ENCODE data around the gene MRM2. TPM values are rescaled to one million over a fixed set of nuclear protein-coding genes. Genes with fewer than 3 reads are reported as not detected.

MRM2 gene
- total RNA-seq, 2 donors from 2014 or later, result 4.1 to 4.2 TPM

GRCh38 chr7:2259480-2259879, 17.5 kb upstream of the MRM2 start:
- no peak overlapping the region for H3K27ac Mint-ChIP-seq
- H3K4me1 Mint-ChIP-seq, result peaks cover 16% of the 10 kb centered on the region
- H3K36me3 Mint-ChIP-seq (ENCODE audit: low read depth), result peaks cover 2% of the 10 kb centered on the region
- ATAC-seq, result no peak
- no peaks in the 10 kb centered on the region for H3K27me3 Mint-ChIP-seq
- no peaks in the 10 kb centered on the region for H3K9me3 ChIP-seq (ENCODE audit: control insufficient read depth, low read length, poor library complexity, severe bottlenecking)
- peak overlapping the region; percentile 58 for H3K4me3 Mint-ChIP-seq
- no peak for DNase-seq

- Mint-ChIP-seq H3K27ac (no peak overlapping the region), H3K36me3 (ENCODE audit: low read depth) (peaks cover 2% of the 10 kb centered on the region), H3K4me1 (peaks cover 13% of the 10 kb centered on the region), H3K27me3 (no peaks in the 10 kb centered on the region), H3K4me3 (no peak overlapping the region)
- DNase-seq (no peak), ATAC-seq (peak; percentile 52)
- no peaks in the 10 kb centered on the region for H3K9me3 ChIP-seq (ENCODE audit: control insufficient read depth, low read length, poor library complexity, severe bottlenecking)
Measured at GRCh38 chr7:2258661-2259365, 16.8 kb upstream of the MRM2 start.

- Mint-ChIP-seq H3K4me3 (no peak overlapping the region), H3K4me1 (peaks cover 13% of the 10 kb centered on the region), H3K27me3 (no peaks in the 10 kb centered on the region), H3K36me3 (ENCODE audit: low read depth) (peaks cover 2% of the 10 kb centered on the region), H3K27ac (no peak overlapping the region)
- no peaks in the 10 kb centered on the region for H3K9me3 ChIP-seq (ENCODE audit: control insufficient read depth, low read length, poor library complexity, severe bottlenecking)
- ATAC-seq (no peak), DNase-seq (no peak)
Measured at GRCh38 chr7:2257651-2258050, 15.6 kb upstream of the MRM2 start.

- Mint-ChIP-seq H3K36me3 (ENCODE audit: low read depth) (peaks cover 2% of the 10 kb centered on the region), H3K4me1 (peaks cover 13% of the 10 kb centered on the region)
Measured at GRCh38 chr7:2257046-2257551, 15.1 kb upstream of the MRM2 start.

GRCh38 chr7:2256306-2257045, 14.5 kb upstream of the MRM2 start:
- no peaks in the 10 kb centered on the region for H3K9me3 ChIP-seq (ENCODE audit: control insufficient read depth, low read length, poor library complexity, severe bottlenecking)
- Mint-ChIP-seq H3K4me1 (peaks cover 7% of the 10 kb centered on the region), H3K36me3 (ENCODE audit: low read depth) (peaks cover 2% of the 10 kb centered on the region), H3K27me3 (no peaks in the 10 kb centered on the region), H3K27ac (no peak overlapping the region), H3K4me3 (no peak overlapping the region)
- DNase-seq (no peak), ATAC-seq (no peak)

More at GRCh38 chr7:2257046-2257551, 15.1 kb upstream of the MRM2 start:
- H3K27me3 Mint-ChIP-seq, result no peaks in the 10 kb centered on the region
- DNase-seq (no peak), ATAC-seq (no peak)
- no peak overlapping the region for H3K27ac Mint-ChIP-seq
- no peaks in the 10 kb centered on the region for H3K9me3 ChIP-seq (ENCODE audit: control insufficient read depth, low read length, poor library complexity, severe bottlenecking)
- no peak overlapping the region for H3K4me3 Mint-ChIP-seq

- peaks cover 2% of the 10 kb centered on the region for H3K36me3 Mint-ChIP-seq (ENCODE audit: low read depth)
- no peaks in the 10 kb centered on the region for H3K27me3 Mint-ChIP-seq
- no peak for DNase-seq
- H3K4me1 Mint-ChIP-seq, result peaks cover 6% of the 10 kb centered on the region
- H3K27ac Mint-ChIP-seq, result peak overlapping the region; percentile 16
- no peaks in the 10 kb centered on the region for H3K9me3 ChIP-seq (ENCODE audit: control insufficient read depth, low read length, poor library complexity, severe bottlenecking)
- no peak overlapping the region for H3K4me3 Mint-ChIP-seq
- ATAC-seq, result no peak
Measured at GRCh38 chr7:2255145-2256139, 13.4 kb upstream of the MRM2 start.

- H3K9me3 ChIP-seq (ENCODE audit: control insufficient read depth, low read length, poor library complexity, severe bottlenecking), result no peaks in the 10 kb centered on the region
- ATAC-seq (no peak), DNase-seq (no peak)
- H3K27ac Mint-ChIP-seq, result peak overlapping the region; percentile 16
- peaks cover 5% of the 10 kb centered on the region for H3K4me1 Mint-ChIP-seq
- no peaks in the 10 kb centered on the region for H3K27me3 Mint-ChIP-seq
- peaks cover 2% of the 10 kb centered on the region for H3K36me3 Mint-ChIP-seq (ENCODE audit: low read depth)
- H3K4me3 Mint-ChIP-seq, result no peak overlapping the region
Measured at GRCh38 chr7:2254429-2255144, 12.6 kb upstream of the MRM2 start.

- DNase-seq (no peak), ATAC-seq (no peak)
- Mint-ChIP-seq H3K27me3 (no peaks in the 10 kb centered on the region), H3K36me3 (ENCODE audit: low read depth) (peaks cover 2% of the 10 kb centered on the region), H3K4me3 (no peak overlapping the region), H3K4me1 (peaks cover 14% of the 10 kb centered on the region), H3K27ac (no peak overlapping the region)
- no peaks in the 10 kb centered on the region for H3K9me3 ChIP-seq (ENCODE audit: control insufficient read depth, low read length, poor library complexity, severe bottlenecking)
Measured at GRCh38 chr7:2253525-2254244, 11.7 kb upstream of the MRM2 start.

- Mint-ChIP-seq H3K4me1 (peaks cover 17% of the 10 kb centered on the region), H3K27me3 (no peaks in the 10 kb centered on the region), H3K27ac (no peak overlapping the region), H3K4me3 (peak overlapping the region; percentile 55), H3K36me3 (ENCODE audit: low read depth) (no peaks in the 10 kb centered on the region)
- no peak for ATAC-seq
- DNase-seq, result no peak
- no peaks in the 10 kb centered on the region for H3K9me3 ChIP-seq (ENCODE audit: control insufficient read depth, low read length, poor library complexity, severe bottlenecking)
Measured at GRCh38 chr7:2253021-2253420, 11.0 kb upstream of the MRM2 start.

- no peaks in the 10 kb centered on the region for H3K36me3 Mint-ChIP-seq (ENCODE audit: low read depth)
- H3K27me3 Mint-ChIP-seq, result no peaks in the 10 kb centered on the region
- H3K9me3 ChIP-seq (ENCODE audit: control insufficient read depth, low read length, poor library complexity, severe bottlenecking), result no peaks in the 10 kb centered on the region
- peaks cover 19% of the 10 kb centered on the region for H3K4me1 Mint-ChIP-seq
- DNase-seq (no peak), ATAC-seq (peak; percentile 46)
- H3K4me3 Mint-ChIP-seq, result no peak overlapping the region
- peak overlapping the region; percentile 39 for H3K27ac Mint-ChIP-seq
Measured at GRCh38 chr7:2251841-2252771, 10.1 kb upstream of the MRM2 start.

- Mint-ChIP-seq H3K36me3 (ENCODE audit: low read depth) (no peaks in the 10 kb centered on the region), H3K27ac (peak overlapping the region; percentile 39), H3K4me3 (no peak overlapping the region), H3K27me3 (no peaks in the 10 kb centered on the region), H3K4me1 (peaks cover 19% of the 10 kb centered on the region)
- no peaks in the 10 kb centered on the region for H3K9me3 ChIP-seq (ENCODE audit: control insufficient read depth, low read length, poor library complexity, severe bottlenecking)
- DNase-seq (no peak), ATAC-seq (no peak)
Measured at GRCh38 chr7:2251381-2251780, 9.4 kb upstream of the MRM2 start.
